NCI-H146 (cell line): ENCODE data around the gene RIBC2.
"Not testable (repeated sequence)": the region's sequence is repeated elsewhere in the genome, so short reads cannot be mapped to it uniquely, and the experiment has no call there.

Experiments
- DNase-seq: peaks from one replicate; lab custom pipeline; 2025; lab: John Stamatoyannopoulos, UW

The RIBC2 gene

DNA sequence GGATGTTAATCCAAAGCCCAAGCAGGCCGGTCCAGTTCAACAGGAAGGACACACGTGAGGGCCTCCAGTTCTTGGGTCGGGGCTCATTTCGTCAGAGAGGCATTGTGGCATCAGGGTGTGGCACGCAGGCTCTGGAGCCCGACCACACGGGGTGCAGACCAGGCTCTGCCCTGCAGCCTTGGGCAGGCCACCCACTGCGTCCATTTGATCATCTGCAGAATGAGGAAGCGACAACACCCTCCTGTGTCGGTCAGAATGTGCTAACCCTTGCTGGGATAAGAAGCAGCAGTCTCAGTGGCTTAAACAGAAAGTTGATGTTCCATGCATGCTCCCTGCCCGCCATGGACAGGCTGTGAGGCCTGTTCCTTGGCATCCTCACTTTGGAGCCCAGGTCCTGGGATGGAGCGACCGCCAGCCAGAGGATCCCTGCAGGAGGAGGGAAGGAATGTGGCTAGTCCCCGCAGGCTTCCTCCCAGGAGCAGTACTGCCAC lies 10.8 kb downstream of the RIBC2 start:
- DNase-seq: no peak

DNA sequence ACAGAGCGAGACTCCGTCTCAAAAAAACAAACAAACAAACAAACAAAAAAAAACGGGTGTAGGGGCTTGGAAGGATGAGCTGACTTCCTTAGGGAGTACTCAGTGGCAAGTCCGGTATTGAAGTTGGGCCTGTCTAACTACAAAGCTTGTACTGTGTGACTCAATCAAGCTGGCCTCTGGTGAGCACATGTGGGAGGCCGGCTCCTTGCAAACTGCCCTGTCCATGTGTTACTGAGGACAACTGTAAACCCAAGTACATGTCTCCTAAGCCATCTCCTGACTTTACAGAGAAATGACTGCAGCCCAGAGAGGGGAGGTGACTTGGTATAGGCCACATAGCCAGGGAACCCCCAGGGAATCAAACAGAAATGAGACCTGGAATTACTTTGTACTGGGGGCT lies 11.6 kb downstream of the RIBC2 start:
- DNase-seq: no peak

DNA sequence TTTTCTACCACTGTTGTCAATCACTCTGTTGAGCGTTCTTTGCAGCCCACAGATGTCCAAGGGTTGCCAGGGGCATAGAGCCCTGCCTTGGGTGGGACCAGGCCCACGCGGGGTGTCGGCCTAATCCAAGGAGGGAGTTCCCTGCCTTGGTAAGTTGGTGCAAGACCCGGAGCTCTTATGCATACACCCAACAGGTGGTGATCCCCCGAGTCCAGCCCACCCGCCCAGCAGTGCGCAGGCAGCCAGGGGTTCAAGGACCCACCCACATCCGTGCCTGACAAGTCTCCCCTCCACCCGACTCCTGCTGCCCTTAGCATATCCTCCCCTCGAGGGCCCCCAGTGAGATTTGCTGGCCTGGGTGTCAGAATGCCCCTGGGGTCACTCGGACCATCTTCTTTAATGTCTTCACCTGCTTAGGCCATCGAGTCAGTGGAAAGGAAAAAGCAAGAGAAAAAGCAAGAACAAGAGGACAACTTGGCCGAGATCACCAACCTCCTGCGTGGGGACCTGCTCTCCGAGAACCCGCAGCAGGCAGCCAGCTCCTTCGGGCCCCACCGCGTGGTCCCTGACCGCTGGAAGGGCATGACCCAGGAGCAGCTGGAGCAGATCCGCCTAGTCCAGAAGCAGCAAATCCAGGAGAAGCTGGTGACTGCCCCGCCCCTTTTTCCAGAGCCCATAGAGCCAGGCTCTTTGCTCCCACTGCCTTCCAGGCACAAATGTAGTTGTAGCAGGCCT lies 12.2 kb downstream of the RIBC2 start:
- DNase-seq: no peak

DNA sequence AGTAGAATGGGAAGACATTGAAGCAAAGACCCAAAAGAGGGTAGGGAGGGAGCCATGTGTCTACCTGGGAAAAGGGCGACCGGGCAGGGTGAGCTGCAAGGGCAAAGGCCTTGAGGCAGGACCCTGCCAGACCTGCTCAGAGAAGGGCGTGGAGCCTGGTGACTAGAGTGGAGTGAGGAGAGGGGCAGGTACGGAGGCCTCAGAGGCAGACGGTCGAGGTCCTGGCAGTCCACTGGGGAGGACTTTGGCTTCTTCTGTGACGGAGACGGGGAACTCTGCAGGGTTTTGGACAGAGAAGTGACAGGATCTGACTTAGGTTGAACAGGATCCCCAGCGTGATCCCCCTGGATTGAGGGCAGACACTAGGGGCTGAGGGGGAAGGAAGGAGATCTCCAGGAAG lies 12.9 kb downstream of the RIBC2 start:
- DNase-seq: no peak

DNA sequence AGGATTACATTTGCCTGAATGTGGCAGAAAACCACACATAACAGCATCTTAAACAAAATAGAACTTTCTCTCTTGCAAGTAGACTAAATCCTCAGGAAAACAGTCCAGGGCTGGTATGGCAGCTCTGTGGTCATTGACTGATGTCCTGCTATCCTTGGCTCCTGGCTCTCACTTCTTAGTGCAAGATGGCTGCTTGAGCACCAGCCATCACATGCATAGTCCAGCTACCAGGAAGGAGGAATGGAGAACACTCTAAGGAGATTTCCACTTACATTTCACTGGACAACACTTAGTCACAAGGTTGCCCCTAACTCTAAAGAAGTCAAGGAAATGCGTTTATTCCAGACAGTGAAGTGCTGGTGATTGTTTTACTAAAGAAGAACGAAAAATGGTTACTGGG lies 13.6 kb downstream of the RIBC2 start:
- DNase-seq: no peak

DNA sequence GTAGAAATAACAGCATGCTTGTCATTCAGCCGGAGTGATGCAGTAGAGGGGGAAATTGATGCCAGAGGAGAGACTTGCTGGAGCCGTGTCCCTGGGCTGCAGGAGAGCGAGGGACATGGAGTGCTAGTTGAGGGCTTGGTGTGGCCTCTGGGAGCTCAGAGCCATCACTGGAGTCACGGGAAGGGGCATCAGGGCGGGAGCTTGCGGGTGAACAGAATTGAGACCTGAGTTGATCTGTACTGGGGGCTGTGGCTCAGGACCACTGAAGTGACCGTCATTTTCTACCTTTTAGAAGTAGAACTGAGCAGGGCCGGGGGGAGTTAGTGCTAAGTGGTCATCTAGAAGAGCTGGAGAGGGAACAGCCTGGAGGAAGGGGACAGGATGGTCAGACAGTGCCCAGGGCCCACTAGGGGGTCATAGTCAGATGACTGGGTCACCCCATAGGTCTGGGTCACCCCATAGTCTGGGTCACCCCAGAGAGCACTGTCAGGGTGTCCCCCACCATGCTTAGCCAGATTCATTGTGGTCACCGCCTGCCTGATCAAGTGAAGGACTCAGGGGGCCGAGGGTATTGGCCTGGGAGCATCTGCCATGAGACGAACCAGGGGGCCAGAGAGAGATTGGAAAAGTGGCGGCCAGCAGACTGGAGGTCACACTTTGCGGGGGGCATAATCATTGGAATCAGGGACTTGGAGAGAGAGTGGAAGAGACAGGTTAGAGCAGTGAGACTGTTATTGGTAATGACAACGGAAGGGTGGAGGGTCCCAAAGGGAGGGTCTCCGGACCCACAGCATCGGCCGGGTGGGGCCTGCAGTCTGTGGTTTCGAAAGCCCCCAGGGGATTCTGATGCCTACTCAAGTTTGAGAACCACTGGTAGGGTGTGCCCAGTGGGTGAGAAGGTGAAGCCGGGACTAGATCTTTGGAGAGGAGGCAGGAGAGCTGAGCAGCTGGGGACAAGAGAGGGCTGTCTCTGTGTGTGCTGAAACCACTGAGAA lies 15.2 kb downstream of the RIBC2 start:
- no peak for DNase-seq

DNA sequence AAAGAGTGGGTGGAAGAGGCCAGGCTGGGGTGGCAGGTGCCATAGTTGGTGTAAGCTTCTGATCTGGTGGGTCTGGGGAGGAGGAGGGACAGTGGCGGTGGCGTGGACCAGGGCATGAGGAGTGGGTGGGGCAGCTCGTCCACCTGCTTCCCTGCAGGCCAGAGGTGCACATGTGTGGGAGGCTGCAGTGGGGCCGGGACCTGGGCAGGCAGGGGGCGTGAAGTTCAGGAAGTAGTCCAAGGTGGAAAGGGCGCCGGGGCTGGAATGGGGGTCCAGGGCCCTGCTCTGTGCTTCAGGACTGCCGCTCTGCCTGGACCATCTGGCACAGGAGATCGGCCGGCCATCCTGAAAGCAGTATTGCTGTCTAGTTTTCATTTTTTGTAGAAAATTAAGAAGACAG lies 15.9 kb downstream of the RIBC2 start:
- no peak for DNase-seq

DNA sequence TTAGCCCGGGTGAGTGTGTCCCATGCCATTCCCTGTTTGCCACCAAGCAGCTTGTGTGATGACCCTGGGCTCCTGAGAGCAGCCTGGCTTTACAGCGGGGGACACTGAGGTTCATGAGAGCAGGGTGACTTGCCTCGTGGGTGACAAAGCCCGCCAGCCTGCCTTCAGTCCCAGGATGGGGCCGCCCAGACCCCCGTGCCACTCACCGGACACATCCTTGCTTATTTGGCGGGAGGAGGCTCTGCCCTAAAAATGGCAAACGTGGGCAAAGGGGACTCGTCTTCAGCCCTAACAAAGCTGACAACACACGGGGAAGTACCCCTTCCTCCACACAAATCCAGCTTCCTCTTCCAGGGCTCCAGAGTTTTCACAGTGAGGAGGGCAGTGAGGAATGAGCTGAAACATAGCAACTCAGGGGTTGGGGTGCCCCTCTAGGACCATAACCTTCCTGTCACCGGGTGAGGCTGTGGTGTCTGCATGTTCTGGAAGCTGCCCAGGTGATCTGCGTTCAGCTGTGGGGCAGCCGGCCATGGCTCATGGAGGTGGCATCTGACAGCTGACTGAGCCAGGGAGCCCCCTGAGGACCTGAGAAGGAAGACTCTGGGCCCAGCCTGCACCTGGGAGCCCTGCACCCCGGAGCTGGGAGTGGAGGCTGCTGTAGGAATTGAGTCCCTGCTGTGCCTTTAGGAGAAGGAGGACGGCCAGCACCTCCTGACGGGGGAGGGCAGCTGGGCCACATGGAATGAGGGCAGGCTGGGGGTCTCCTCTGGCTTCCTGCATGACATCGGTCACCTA lies 16.7 kb downstream of the RIBC2 start:
- no peak for DNase-seq

DNA sequence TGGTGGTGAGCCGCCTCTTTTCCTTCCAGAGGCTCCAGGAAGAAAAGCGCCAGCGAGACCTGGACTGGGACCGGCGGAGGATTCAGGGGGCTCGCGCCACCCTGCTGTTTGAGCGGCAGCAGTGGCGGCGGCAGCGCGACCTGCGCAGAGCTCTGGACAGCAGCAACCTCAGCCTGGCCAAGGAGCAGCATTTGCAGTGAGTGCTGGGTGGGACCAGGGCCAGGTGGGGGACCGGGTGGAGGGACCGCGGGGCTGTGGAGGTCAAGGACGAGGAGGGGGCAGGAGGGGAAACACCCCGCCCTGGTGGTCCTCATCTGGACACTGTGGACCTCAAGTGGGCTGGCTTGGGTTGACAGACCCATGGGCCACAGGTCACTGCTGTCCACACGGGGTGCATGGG lies 17.4 kb downstream of the RIBC2 start:
- DNase-seq: no peak

DNA sequence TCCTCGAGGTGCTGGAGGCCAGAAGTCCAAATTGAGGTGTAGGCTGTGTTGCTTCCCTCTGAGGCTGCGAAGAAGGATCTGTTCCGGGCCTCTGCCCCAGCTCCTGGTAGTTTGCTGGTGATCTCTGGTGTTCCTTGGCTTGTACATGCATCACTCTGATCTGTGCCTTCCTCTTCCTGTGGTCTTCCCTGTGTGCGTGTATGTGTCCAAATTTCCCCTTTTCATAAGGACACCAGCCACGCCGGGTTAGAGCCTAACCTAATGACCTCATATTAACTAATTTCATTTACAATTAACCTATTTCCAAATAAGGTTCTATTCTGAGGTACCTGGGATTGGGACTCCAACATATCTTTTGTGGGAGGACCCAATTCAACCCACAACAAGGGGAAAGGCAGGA lies 21.5 kb downstream of the RIBC2 start:
- DNase-seq: no peak

DNA sequence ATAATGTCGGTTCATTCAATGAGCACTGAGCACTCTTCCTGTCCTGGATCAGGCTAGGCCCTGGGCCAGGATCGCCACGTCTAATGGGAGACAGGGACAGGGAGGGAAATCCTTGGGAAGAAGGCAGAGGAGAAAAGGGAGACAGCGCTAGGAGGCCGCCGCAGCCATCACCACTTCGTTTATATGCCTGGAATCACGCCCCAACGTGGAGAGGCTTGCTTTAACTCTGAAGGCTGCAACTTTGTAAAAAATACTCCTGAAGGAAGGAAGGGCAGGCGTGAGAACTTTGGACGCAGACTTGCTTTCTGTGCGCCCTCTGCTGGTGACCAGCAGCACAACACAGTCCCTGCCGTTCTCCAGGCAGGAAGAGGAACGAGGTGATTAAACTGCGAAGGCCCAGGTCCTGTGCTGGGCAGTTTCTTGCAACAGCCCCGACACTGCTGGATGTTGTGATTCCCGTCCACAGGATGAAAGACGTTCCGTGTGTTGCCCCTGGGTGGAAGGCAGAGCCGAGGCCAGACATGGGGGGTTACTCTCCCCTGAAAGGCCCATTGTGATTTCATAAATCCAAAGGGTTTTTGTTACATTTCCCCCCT lies 22.1 kb downstream of the RIBC2 start:
- DNase-seq: peak; percentile 66

DNA sequence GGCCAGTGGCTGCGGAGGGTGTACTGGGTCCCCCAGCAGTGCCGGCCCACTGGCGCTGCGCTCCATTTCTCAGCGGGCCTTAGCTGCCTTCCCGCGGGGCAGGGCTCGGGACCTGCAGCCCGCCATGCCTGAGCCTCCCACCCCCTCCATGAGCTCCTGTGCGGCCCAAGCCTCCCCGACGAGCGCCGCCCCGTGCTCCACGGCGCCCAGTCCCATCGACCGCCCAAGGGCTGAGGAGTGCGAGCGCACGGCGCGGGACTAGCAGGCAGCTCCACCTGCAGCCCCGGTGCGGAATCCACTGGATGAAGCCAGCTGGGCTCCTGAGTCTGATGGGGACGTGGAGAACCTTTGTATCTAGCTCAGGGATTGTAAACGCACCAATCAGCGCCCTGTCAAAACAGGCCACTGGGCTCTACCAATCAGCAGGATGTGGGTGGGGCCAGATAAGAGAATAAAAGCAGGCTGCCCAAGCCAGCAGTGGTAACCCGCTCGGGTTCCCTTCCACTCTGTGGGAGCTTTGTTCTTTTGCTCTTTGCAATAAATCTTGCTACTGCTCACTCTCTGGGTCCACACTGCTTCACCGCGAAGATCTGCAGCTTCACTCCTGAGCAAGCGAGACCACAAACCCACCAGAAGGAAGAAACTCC lies 23.5 kb downstream of the RIBC2 start:
- not testable (repeated sequence) for DNase-seq

DNA sequence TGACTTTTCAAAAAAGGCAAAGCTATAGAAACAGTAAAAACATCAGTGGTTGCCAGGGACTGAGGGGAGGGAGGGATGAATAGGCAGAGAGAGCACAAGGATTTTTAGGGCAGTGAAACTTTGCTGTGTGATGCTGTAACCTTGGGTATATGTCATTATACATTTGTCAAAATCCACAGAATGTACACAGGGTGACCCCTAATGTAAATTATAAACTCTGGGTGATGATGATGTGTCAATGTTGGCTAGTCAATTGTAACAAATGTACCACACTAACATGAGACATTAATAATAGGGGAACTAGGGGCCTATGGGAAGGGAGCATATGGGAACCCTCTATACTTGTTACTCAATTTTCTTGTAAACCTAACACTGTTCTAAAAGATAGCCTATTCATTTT lies 24.8 kb downstream of the RIBC2 start:
- DNase-seq: no peak

DNA sequence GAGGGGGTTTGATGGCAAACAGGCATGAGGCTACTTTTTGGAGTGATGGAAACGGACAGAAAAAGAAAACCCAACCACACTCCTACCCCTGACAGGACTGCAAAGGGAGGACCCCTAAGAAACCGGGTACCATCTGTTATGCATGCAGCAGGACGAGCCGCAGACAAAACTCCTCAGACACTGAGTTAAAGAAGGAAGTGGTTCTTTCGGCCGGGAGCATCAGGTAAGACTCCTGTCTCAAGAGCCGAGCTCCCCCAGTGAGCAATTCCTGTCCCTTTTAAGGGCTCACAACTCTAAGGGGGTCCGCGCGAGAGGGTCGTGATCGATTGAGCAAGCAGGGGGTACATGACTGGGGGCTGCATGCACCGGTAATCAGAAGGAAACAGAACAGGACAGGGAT lies 27.2 kb downstream of the RIBC2 start:
- not testable (repeated sequence) for DNase-seq

DNA sequence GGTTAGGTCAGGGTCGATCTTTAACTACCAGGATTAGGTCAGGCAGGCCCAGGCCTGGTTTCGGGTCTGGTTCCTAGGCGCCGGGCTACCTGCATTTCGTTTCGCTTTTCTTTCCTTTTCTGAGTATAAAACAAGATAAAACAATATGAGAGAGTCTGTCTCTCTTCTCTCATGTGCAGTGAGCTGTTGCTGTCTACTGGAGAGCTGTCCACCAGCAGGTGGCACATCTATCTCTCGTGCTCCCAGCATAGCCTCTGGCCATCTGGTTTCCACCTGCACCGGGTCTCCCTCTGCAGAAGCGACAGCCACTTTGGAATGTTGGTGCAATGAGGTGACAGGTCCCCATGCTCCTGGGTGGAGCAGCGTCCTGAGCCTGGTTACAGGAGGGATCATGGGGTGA lies 27.6 kb downstream of the RIBC2 start:
- DNase-seq: peak; percentile 80

DNA sequence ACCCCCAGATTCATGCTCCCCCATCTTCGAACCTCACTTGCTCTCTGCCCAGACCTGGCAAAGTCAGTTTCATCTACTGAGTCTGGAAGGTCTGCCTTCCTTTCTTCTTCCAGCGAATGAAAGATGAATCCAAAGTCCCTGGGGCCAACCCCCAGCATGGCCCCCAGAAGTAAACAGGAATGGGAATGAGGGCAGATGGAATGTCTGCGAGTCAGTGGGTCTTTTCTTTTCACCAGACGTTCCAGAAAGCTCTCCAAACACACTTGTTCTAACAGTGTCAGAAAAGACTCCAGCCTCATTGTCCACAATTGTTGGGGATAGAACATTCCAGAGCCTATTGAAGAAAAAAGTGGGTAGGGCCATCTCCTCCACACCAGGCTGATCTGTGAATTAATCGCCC lies 28.6 kb downstream of the RIBC2 start:
- no peak for DNase-seq

DNA sequence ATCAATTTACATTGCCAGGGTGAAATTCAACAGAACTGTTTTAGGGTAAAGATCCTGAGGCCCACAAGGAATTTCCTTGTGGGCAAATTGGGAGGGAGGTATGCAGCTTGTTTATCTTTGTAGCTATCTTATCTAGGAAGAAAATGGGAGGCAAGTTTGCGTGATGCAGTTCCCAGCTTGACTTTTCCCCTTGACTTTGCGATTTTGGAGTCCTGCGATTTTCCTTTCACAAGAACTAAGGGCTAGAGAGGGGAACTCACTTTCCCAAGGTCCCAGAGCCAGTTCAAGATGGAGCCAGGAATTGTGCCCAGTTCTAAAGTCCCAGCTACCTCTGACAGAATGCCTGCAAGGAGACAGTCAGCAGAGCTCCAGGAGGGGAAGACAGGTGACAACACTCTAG lies 30.7 kb downstream of the RIBC2 start:
- DNase-seq: no peak

DNA sequence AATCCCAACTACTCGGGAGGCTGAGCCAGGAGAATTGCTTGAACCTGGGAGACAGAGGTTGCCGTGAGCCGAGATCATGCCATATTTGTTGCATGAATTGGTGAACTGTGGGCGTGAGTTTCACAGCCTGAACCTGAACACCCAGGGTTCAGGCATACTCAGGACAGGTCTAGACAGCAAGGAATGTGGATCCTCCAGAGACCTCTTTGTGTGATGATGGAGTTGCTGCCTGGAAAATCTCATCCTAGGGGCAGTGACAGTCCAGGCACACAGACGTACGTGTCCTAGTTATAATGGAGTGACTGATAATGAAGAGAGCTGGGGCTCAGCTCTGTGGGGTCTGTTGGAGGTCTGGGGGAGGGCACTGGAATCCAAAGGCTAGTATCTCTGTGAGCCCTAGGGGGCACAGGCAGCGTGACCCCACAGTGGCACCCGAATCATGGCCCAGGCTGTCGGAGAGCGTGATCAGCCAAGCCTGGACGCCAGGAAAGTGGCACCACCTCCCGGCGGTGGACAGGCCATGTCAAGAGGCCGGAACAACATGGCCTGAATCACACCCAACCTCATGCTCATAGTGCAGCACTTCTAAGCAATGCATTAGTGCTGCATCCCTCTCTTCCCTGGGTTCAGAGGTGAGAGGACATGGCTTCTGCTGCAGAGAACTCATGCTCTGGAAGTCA lies 31.7 kb downstream of the RIBC2 start:
- no peak for DNase-seq

DNA sequence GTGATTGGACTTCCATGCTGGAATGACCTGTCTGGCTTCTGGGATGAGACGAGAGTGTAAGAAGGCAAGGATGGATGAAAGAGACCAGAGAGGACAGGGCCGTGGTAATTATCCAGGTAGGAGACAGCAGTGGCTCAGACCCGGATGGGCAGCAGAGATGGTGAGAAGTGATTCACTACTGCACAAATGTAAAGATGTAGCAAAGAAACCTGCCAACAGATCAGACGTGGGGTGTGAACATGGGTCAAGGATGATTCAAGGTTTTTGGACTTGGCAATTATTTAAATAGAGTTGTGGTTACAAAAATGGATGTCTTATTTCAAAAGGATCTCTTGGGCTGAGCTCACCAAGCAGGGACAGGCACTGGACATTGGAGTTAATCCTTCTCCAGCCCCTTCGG lies 32.7 kb downstream of the RIBC2 start:
- no peak for DNase-seq

DNA sequence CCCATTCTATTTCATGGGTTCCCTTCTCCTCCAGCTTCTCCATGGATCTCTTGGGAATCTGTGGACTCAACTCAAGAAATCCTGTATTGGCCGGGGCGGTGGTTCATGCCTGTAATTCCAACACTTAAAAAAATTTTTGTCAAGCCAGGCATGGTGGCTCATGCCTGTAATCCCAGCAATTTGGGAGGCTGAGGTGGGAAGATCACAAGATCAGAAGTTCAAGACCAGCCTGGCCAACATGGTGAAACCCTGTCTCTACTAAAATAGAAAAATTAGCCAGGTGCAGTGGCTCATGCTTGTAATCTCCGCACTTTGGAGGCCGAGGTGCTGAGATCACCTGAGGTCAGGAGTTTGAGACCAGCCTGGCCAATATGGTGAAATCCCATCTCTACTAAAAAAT lies 34.1 kb downstream of the RIBC2 start:
- not testable (repeated sequence) for DNase-seq

DNA sequence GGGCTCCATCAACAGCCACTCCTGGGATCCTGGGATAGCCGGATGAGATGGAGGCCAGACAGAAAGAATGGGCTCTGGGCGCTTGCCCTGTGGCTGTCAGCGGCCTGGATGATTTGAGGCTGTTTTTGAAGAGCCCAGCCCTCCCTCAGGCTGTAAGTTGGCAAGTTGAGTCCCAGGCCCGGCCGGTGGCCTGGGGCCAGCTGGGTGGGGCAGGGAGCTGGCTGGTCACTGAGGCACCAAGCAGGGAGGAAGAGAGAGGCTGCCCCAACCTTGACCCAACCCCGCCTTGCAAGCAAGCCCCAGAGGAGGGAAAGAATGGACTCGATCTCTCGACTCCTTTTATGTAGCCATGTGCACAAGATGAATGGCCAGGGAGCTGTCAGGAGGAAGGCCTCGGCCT lies 34.9 kb downstream of the RIBC2 start:
- DNase-seq: no peak
